GM19468 (cell line): ENCODE results near the gene LINC01488.

ENCODE experiments used
- ATAC-seq: cut with Tn5 transposase; IDR thresholded peaks from one replicate; pipeline ENCODE4 v1.9.1; 2021; ENCODE audit warnings: mild to moderate bottlenecking, moderate library complexity, moderate number of reproducible peaks; ENCODE audit not compliant: unreplicated experiment; ENCODE audit errors: extremely low read depth

The LINC01488 gene

DNA sequence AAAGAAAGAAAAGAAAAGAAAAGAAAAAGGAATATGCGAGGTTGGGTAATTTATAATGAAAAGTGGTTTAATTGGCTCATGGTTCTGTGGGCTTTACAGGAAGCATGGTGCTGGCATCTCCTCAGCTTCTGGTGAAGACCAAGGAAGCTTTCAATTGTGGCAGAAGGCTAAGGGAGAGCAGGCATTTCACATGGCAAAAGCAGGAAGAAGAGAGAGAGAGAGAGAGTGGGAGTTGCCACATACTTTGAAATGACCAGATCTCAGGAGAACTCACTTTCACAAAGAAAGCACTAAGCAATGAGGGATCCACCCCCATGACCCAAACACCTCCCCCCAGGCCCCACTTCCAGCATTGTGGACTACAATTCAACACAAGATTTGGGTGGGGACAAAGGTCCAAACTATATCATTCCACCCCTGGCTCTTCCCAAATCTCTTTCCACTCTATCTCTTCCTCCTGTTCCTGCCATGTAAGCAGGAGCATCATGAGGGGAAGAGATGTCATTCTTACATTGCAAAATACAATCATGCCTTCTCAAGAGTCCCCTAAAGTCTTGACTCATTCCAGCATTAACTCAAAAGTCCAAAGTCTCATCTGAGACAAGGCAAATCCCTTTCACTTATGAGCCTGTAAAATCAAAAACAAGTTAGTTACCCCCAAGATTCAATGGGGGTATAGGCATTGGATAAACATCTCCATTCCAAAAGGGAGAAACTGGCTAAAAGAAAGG, 38.9 kb downstream of the LINC01488 start:
- ATAC-seq = no peak

DNA sequence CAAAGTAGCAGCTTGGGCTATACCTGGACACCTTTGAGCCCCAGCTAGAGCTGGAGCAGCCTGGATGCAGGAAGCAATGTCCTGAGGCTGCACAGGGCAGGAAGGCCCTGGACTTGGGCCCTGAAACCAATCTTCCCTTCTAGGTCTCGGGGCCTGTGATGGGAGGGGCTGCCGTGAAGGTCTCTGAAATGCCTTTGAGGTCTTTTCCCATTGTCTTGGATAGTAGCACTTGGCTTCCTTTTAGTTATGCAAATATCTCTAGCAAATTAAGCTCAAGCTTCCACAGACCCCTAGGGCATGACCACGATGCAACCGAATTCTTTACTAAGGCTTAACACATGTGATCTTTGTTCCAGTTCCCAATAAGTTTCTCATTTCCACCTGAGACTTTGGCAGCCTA, 40.0 kb downstream of the LINC01488 start:
- ATAC-seq = no peak

DNA sequence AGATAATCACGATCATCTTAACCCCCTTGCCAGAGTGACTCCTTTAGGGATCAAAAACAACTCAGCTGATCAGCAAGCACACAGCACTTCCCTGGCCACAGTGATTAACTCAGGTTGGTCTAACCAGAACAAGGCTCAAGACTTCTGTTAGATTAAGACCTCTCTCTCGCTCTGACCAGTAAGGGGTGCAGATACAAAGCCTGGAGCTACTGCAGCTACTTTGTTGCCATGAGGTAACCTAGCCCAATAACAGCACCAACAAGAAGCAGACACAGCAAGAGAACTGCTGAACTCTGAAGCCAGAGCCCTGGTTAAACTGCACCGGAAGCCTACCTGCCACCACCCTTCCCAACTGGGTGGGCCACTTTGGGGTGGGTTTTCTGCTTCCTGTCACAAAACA, 42.0 kb downstream of the LINC01488 start:
- no peak for ATAC-seq

DNA sequence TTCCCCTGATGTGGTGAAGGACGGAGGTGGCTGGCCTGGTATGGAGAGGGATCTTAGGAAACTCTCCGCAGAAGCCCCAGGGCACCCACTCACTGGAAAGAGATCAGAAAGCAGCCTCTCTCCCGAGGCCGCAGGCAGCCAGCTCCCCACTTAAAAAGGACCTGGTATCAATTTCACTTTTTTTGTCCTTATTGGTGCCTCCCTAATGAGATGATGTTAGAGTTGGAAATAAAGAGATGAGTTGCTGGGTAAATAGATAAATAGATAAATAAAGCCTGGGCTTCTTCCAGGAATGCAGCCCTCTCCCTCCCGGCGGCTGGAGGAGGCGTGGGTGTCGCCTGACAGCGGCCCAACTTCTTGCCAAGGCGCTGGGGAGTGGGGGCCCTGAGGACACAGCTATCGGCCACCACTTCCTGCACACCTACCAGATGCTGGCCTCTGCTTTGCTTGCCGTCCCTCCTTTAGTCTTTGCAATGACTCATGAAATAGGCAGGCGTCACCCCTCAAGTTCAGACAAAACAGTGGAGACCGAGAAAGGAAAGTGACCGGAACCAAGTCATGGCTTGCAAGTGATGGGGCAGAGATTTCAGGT, 42.9 kb downstream of the LINC01488 start:
- ATAC-seq = no peak

DNA sequence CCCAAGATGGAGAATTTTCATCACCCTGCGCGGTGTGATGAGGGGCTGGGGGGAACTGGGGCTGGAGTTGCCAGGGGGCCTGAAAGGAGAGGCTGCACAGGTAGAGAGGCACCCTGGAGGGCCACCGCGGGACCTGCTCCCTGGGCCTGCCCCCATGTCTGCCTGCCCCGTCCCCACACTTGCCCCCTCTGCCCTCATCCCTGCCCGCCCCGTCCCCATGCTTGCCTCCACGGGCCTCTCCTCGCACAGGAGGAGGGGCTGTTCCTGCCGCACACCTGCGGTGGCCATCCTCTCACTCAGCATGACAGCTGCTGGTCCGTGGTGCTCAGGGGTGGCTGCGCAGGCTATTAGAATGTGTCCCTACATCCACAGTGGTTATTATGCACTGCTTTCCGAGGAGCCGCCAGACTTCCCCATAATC, 43.5 kb downstream of the LINC01488 start:
- ATAC-seq = no peak

DNA sequence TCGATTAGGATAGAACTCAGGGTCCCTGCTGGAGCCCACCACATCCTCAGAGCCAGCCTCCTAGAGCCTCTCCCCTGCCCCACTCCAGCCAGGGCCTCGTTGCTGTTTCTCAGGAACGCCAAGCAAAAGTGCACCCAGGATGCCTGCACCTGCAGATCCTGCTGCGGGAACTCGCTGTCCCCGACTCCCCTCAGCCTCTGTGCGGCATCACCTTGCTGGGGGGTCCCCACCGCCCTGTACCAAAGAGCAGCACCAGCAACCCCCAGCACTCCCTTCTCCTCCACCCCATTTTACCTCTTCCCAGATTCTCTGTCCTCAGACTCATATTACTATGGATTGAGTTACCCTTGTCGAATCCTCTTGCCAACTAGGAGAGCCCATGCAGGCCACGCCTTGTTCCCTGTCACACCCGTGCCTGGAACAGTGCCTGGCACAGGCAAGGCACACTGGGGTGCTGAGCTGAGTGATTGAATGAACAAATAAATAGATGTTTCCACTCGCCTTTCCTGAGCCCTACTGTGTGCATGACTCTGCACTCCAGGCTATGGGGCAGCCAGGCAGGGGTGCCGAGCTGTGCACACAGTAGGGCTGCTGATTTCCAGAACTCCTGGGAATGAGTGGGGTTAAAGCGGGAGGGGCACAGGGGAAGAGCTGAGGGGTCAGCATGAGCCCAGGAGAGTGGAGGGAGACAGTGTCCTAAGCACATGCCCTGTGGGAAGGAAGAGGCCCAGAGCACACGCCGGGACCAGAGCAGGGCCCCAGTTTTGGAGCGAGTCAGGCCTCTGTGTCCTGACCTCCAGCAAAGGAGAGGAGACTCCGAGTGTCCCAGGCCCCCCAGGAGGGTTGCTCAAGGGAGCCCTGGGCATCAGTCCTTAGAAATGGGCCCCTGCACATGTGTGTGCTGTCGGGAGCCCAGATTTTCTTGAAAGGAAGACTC, 44.3 kb downstream of the LINC01488 start:
- ATAC-seq = no peak

DNA sequence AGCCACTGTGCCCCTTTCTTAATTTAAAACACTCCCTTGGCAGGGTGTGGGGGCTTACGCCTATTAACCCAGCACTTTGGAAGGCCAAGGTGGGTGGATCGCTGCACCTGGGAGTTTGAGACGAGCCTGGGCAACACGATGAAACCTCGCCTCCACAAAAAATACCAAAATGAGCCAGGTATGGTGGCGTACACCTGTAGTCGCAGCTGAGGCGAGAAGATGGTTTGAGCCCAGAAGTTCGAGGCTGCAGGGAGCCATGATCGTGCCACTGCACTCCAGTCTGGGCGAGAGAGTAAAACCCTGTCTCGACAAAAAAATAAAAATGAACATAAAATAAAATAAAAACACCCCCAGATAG, 45.0 kb downstream of the LINC01488 start:
- ATAC-seq = no peak

DNA sequence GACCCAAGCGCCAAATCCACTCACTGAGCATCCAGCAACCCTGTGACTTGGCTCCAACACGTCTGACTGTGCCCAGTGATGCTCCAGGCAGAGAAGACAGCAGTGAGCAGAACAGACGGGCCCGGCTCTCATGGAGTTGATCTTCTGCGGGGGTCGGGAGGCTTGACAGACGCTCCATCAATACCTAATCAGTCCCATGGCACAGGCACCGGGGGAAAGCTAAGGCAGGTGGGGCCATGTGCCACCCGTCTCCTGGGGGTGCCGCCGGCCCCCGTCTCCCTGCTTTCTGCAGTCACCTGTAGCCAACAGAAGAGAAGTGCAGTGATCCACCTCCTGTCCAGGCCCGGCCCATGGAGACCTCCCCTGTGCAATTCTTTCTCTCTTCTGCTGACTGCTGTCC, 47.5 kb downstream of the LINC01488 start:
- ATAC-seq = no peak

DNA sequence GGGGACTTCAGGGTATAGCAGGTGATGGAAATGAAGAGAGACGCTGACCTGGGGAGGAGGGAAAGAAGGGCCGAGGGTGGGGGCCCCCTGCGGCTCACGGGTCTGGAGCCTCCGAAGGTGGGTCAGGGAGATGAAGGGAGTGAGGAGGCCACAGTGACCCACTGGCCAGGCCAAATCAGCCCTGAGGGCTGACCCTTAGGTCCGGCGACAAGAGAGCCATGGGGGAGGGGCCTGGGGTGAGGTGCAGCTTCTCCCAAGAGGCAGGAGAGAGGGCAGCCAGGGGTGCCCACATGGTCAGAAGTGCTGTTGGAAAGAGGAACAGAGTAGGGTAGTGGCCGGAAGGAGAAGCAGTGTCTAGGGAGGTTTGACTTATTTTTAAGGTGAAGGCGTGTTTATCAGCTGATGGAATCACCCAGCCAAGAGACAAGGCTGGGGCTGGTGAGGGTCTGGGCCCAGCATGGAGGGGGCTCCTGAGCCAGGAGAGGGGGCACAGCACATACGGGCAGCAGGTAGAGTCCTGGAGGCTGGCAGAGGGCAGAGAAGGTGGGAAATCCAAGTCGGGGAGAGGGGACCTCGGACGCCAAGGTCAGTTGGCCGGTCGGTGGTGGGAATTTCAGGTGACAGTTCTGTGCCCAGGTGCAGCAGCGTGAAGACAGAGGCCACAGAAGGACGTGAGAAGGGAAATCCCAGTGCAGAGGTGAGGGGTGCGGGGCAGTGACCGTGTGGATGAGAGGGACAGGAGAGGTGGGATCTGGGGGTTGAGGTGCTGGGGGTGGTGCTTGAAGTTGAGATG, 49.0 kb downstream of the LINC01488 start:
- no peak for ATAC-seq

DNA sequence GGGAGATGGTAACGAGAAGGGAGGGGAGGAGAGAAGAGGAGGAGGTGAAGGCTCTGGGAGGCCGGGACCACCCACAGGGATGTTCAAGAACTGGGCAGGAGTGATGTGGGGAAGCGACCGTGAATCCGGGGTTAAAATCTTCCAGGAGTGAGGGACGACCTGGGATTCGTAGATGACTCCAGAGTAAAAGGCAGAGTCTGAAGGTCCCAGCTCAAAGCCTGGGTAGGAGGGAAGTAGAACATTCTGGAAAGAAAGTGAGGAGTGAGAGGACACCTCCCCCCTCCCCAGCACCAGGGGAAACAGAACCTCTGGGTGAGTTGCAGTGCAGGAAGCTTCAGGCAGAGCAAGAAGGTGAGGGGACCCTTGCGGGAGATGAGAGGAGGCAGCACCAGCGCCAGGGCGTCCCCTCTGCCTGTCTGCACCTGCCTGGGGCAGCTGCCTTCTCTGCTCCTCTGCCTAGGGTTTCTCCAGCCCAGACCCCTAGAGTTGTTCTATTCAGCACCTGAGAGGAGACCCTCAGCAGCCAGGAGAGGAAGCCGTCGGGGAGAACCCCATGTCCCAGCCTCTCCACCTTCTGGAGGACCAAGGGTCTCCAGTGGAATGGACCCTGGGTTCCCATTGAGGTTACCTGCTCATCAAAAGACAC, 49.7 kb downstream of the LINC01488 start:
- no peak for ATAC-seq

DNA sequence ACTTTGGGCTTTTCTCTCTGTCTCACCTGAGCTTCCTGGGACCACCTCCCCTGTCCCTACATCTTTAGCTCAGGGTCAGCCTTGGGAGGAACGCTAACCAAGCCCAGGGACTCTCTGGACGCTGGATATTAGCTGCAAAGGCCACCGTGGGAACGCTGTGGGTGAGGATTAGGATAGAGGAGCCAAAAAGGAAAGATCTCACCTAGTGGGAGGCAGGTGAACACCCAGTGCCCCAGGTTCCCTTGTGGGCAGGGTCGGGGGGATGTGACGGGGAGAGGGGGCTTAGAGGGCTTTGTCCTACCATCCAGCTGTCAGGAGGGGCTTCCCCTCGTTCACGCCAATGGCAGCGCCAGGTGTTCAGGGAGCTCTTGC, 50.2 kb downstream of the LINC01488 start:
- ATAC-seq = no peak

DNA sequence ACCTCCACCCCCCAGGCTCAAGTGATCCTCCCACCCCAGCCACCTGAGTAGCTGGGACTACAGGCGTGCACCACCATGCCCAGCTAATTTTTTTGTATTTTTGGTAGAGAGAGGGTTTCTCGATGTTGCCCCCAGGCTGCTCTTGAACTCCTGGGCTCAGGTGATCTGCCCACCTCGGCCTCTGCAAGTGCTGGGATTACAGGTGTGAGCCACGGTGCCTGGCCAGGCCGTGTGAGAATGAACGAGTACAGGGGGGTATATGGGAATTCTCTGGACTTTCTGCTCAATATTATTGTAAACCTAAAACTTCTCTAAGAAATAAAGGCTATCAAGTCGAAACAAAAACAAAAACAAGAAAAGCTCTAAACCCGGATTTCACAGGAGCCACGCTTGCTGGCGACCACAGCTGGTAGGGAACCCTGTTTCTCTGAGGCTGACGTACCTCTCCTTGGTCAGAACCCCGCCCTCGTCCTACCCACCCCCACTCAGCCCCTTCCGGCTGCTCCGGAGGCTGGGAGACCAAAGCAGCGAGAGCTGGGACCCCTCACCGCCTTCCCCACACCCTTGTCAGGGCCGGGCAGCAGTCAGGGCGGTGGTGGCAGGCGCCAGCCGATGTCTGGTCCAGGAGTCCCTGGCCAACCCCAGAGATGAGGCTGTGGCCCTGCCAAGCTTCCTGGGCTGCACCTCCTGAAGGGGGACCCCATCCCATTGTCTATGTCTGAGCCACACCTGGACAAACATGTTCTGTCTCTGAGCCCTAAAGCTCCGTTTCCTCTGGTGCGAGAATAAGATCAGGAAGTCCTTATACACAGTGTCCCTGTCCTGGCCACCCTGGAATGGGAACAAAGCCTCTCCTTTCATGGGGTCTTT, 52.1 kb downstream of the LINC01488 start:
- no peak for ATAC-seq

DNA sequence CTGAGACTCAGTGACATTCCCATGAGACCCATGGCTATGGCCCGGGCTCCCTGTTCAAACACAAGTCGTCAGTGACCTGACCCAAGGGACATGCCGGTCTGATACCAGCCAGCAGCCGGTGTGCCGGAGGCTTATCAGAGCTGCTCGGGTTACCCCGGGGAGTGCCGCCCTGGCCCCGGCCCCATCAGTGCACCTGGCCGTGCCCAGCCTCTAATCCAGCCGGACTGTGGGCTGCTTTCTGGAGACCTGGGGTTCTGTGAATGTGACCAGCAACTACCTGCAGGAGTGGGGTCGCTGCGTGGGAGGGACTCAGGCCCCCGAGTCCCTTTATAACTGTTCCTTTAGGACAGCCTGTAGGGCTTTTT, 52.7 kb downstream of the LINC01488 start:
- no peak for ATAC-seq

DNA sequence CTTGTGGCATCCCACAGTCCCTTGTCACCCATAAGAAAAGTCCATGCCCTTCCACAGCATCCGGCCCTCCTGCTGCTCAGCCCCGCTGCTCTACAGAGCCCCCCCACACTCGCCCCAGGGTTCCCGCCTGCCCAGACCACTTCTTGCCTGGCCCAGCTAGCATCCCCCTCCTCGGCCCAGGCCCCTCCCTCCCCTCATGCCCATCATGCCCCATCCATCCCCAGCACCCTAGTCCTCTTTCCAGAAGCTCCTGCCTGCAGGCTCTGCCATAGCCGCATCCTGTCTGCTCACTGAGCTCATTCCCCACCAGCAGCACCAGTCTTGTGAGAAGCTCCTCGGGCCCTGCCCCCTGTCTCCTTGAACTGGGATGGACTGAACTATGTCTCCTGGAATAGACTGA, 54.4 kb downstream of the LINC01488 start:
- ATAC-seq = no peak

DNA sequence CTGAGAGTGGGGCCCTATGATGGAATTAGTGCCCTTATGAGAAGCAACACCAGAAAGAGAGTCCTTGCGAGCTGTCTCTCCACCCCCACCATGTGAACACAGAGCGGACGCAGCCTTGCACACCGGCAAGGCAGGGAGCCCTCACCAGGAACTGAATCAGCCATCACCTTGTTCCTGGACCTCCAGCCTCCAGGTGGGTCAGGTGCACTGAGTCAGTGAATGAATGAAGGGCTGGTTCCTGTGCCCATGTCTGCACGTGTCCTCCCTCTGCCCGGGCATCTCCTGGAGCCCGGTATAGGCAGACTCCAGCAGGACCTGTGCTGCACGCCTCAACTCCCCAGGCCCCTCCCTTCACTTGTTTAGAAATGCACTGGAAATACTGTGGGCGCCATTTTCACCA, 54.9 kb downstream of the LINC01488 start:
- no peak for ATAC-seq

DNA sequence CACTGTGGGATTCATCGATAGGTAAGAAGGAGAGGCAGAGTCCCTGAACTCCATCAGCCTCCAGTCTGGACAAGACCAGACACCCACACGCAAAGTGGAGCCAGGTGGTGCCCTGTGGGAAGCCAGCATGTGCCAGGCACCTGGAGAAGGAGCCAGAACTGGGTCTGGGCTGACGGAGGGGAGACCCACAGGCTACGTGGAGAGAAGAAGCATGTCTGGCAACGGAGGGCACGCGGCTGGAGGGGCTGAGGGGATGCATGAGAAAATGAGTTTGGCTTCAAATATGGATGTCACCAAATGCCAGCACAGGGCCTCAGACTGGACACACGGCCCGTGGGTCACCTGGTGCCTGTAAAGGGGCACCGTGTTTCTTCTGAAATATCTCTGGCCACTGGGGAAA, 55.7 kb downstream of the LINC01488 start:
- ATAC-seq = no peak

DNA sequence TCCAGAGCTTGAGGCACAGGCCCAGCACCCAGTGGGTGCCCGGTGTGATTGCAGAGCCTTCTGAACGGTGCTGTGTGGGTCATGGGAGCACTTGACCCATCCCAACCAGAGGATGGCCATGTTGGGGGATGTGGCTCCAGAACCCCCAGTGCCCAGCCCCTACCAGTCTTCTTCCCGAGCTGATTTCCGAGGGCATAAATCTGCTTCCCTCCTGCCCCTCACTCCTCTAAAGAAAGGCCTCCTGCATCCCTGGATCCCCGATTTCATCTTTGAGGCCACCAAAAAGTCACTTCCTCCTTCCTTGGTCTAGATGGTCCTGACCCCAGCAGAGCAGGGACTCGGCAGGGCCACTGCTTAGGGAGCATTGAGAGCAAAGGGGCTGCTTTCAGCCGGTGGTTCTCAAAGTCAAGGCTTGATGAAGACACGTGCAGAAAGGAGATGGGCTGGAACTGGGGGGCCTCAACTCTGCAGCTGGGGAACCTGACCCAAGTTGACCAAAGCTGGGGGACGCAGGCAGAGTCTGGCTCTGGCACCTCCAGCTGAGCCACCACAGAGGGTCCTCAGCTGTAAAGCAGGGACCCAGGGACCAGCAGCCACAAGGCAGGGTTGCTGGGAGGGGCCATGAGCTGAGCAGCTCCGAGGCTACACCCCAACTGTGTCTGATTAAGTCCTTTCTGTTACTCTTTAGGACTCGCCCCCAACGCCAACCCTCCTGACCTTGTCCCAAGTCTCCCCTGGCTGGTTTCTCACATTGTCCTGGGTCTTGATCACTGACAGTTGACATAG, 56.6 kb downstream of the LINC01488 start:
- no peak for ATAC-seq

DNA sequence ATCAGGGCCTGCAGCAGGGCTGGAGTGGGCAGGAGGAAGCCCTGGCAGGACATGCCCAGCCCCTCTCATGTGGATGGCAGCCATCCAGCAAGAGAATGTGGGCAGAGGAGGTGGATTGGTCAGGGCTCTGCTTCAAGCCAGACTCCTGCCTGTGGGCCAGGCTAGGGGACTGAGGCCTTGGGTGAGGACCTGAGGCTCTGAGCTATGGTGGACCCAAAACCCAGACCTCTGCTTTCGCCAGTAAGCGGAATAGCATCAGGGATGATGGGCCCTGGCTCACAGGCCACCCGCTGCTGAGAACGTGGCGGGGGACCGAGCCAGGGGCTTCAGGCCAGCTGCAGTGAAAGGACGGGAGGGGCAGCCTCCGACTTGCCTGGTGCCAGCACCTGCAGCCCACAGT, 57.4 kb downstream of the LINC01488 start:
- no peak for ATAC-seq
